Ectodermal cell (in vitro differentiated cells): Measurements from ENCODE around the gene SMIM22.

Experiments
- H3K27ac ChIP-seq: 2 replicates; pipeline ENCODE4 v1.7.0; 2013; ENCODE audit warnings: mild to moderate bottlenecking, low read depth, low read length; ENCODE audit not compliant: insufficient read depth, poor library complexity, severe bottlenecking
- H3K27me3 ChIP-seq: 2 replicates; pipeline ENCODE4 v1.7.0; 2013; ENCODE audit warnings: mild to moderate bottlenecking, low read length; ENCODE audit not compliant: insufficient read depth, control insufficient read depth, poor library complexity, severe bottlenecking
- H3K36me3 ChIP-seq: one replicate; pipeline ENCODE4 v1.7.0; 2013; ENCODE audit warnings: low read length; ENCODE audit not compliant: control insufficient read depth, insufficient read depth
- H3K4me1 ChIP-seq: one replicate; pipeline ENCODE4 v1.7.0; 2013; ENCODE audit warnings: low read length; ENCODE audit not compliant: control insufficient read depth, insufficient read depth
- H3K4me3 ChIP-seq: 2 replicates; pipeline ENCODE4 v1.7.0; 2013; ENCODE audit warnings: low read depth, low read length, control low read depth; ENCODE audit not compliant: insufficient read depth
- H3K9me3 ChIP-seq: 2 replicates; pipeline ENCODE4 v1.7.0; 2013; ENCODE audit warnings: mild to moderate bottlenecking, low read length, moderate library complexity; ENCODE audit not compliant: control insufficient read depth
- WGBS, 2 experiments: methylation state at CpG; one replicate each; pipeline ENCODE4 v1.1.7; 2013; ENCODE audit warnings: missing lambda C conversion rate in 2 of 2; 5-methylcytosine and 5-hydroxymethylcytosine counted together

Gene SMIM22

DNA sequence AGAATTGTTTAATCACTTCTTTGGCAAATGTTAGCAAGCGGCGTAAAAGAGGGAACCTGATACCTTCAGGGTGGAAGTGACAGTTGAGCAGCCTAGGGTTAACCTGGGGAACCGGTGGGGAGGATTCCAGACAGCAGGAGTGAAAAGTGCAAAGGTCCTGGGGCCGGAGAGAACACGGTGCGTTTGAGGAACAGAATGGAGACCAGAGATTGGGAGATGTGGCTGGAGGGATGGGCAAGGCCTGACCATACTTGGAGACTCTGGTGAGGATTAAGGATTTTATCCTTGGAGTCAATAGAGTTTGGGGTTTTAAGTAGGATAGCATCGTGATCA, 25.9 kb upstream of the SMIM22 start:
- H3K9me3 ChIP-seq = no peaks in the 10 kb centered on the region
- no peaks in the 10 kb centered on the region for H3K27me3 ChIP-seq
- peaks cover 3% of the 10 kb centered on the region for H3K4me1 ChIP-seq
- H3K27ac ChIP-seq = no peak overlapping the region
- 89 to 94% methylated on average over 7 of the region's 7 CpGs for WGBS, 2 experiments
- peak overlapping the region; percentile 33 for H3K4me3 ChIP-seq
- H3K36me3 ChIP-seq = peaks cover 1% of the 10 kb centered on the region

DNA sequence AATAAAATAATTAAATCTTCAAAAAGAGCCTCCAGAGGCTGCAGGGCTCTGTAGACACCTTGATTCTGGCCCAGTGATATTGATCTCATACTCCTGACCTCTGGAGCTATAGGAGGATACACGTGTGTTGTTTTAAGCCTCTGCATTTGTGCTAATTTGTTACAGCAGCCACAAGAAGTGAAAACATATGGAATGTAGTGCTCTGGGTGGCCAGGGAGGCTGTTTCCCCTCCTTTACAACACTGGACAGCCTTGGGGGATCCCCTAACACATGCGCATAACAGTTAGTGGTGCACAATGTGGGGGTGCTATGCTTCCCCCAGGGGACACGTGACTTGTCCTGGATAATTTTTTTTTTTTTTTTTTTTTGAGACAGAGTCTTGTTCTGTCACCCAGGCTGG, 23.5 kb upstream of the SMIM22 start:
- Histone ChIP-seq H3K27me3 (no peaks in the 10 kb centered on the region), H3K9me3 (no peaks in the 10 kb centered on the region), H3K27ac (no peak overlapping the region), H3K4me1 (no peaks in the 10 kb centered on the region), H3K36me3 (no peaks in the 10 kb centered on the region), H3K4me3 (no peak overlapping the region)
- WGBS, 2 experiments = 89 to 90% methylated on average over 3 of the region's 3 CpGs

GRCh38 chr16:4772351-4772750, 22.8 kb upstream of the SMIM22 start:
- 92 to 97% methylated on average over 5 of the region's 5 CpGs for WGBS, 2 experiments

GRCh38 chr16:4775005-4775404, 20.2 kb upstream of the SMIM22 start:
- H3K27ac ChIP-seq = no peak overlapping the region
- WGBS, 2 experiments = 94 to 95% methylated on average over 13 of the region's 13 CpGs
- no peaks in the 10 kb centered on the region for H3K4me1 ChIP-seq
- H3K27me3 ChIP-seq = no peaks in the 10 kb centered on the region
- no peak overlapping the region for H3K4me3 ChIP-seq
- H3K9me3 ChIP-seq = no peaks in the 10 kb centered on the region
- no peaks in the 10 kb centered on the region for H3K36me3 ChIP-seq

More at GRCh38 chr16:4772351-4772750, 22.8 kb upstream of the SMIM22 start:
- no peaks in the 10 kb centered on the region for H3K9me3 ChIP-seq
- H3K4me1 ChIP-seq = no peaks in the 10 kb centered on the region
- no peaks in the 10 kb centered on the region for H3K36me3 ChIP-seq
- no peak overlapping the region for H3K27ac ChIP-seq
- H3K27me3 ChIP-seq = no peaks in the 10 kb centered on the region
- no peak overlapping the region for H3K4me3 ChIP-seq

DNA sequence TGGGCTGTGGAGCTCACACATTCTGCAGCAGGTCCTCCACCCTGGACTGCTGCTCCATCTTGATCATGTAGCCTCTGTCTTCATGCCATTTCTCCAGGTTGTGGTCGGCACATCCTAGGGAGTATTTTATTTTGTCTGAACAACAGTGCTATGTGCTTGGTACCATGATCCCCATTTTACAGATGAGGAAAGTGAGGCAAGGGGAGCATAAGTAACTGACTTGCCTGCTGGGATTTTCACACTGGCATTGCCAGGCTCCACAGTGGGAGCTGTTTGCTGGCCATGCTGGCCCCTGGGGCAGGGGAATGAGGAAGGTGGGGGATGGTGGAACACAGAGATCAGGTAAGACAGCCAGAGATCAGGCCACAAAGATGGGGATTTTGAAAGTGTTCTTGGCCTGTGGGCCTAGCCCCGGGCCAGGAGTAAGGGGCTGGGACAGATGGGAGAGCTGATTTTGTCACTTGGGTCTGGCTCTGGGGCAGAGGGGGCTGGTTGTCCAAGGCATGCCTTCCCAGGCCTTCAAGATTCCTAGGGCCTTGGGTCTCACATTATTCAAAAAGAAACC, 18.9 kb upstream of the SMIM22 start:
- WGBS, 2 experiments = 93 to 96% methylated on average over 2 of the region's 2 CpGs

GRCh38 chr16:4777339-4778049, 17.7 kb upstream of the SMIM22 start:
- WGBS, 2 experiments = 88 to 91% methylated on average over 17 of the region's 17 CpGs
- H3K36me3 ChIP-seq = no peaks in the 10 kb centered on the region
- H3K27me3 ChIP-seq = no peaks in the 10 kb centered on the region
- no peak overlapping the region for H3K4me3 ChIP-seq
- no peak overlapping the region for H3K27ac ChIP-seq
- no peaks in the 10 kb centered on the region for H3K4me1 ChIP-seq
- H3K9me3 ChIP-seq = no peaks in the 10 kb centered on the region

More for the DNA sequence above, 18.9 kb upstream of the SMIM22 start:
- Histone ChIP-seq H3K27ac (no peak overlapping the region), H3K36me3 (no peaks in the 10 kb centered on the region), H3K27me3 (no peaks in the 10 kb centered on the region), H3K9me3 (no peaks in the 10 kb centered on the region), H3K4me1 (no peaks in the 10 kb centered on the region), H3K4me3 (no peak overlapping the region)

GRCh38 chr16:4778050-4778392, 17.1 kb upstream of the SMIM22 start:
- WGBS, 2 experiments = 81 to 89% methylated on average over 5 of the region's 5 CpGs
- no peaks in the 10 kb centered on the region for H3K4me1 ChIP-seq
- no peak overlapping the region for H3K27ac ChIP-seq
- no peak overlapping the region for H3K4me3 ChIP-seq
- no peaks in the 10 kb centered on the region for H3K27me3 ChIP-seq
- H3K9me3 ChIP-seq = no peaks in the 10 kb centered on the region
- no peaks in the 10 kb centered on the region for H3K36me3 ChIP-seq

DNA sequence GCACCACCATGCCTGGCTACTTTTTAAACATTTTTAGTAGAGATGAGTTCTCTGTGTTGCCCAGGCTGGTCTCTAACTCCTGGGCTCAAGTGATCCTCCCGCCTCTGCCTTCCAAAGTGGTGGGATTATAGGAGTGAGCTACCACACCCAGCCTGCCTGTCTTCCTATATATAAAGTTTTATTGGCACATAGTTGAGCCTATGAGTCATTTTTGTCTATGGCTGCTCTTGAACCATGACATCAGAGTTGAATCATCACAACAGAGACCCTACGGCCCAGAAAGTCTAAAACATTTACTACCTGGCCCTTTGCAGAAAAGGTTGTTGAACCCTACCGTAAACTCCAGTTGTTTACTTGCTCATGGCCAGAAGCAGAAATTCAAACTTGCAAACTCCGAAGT, 14.9 kb upstream of the SMIM22 start:
- Histone ChIP-seq H3K36me3 (no peaks in the 10 kb centered on the region), H3K9me3 (no peaks in the 10 kb centered on the region), H3K27ac (no peak overlapping the region), H3K27me3 (no peaks in the 10 kb centered on the region), H3K4me1 (no peaks in the 10 kb centered on the region), H3K4me3 (no peak overlapping the region)
- 84 to 94% methylated on average over 4 of the region's 4 CpGs for WGBS, 2 experiments

- Histone ChIP-seq H3K4me3 (no peak overlapping the region), H3K9me3 (no peaks in the 10 kb centered on the region), H3K36me3 (no peaks in the 10 kb centered on the region), H3K4me1 (peaks cover 6% of the 10 kb centered on the region), H3K27ac (no peak overlapping the region), H3K27me3 (no peaks in the 10 kb centered on the region)
- 93 to 94% methylated on average over 25 of the region's 25 CpGs for WGBS, 2 experiments
Measured at GRCh38 chr16:4783251-4783950, 11.8 kb upstream of the SMIM22 start.

DNA sequence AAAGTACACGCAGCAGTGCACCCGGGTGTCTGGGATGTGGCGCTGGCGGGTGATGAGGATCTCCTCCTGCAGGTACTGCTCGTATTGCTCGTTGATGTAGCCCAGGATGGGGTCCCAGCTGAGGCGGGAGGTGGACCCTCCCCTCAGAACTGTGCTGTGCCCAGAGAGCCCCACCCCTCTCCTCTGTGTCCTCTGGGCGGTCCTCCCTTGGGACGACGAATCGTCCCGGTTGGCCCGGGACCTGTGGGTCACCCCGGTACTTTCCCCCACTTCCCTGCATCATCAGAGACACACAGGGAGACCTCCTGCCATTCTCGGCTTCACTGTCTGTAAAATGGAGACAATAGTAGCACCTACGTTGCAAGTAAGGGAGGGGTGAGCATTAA, 11.2 kb upstream of the SMIM22 start:
- no peaks in the 10 kb centered on the region for H3K36me3 ChIP-seq
- H3K4me1 ChIP-seq = peaks cover 6% of the 10 kb centered on the region
- no peak overlapping the region for H3K27ac ChIP-seq
- H3K4me3 ChIP-seq = no peak overlapping the region
- H3K27me3 ChIP-seq = no peaks in the 10 kb centered on the region
- 77 to 78% methylated on average over 16 of the region's 16 CpGs for WGBS, 2 experiments
- H3K9me3 ChIP-seq = no peaks in the 10 kb centered on the region
